Glomerular visceral epithelial cell (primary cell): ENCODE measurements around the gene SEC61G.

Experiments
- DNase-seq: peaks from one replicate; pipeline ENCODE4 v3.0.0-alpha.2; 2016; ENCODE audit errors: extremely low spot score

SEC61G gene

GRCh38 chr7:54758702-54759592, at the start of gene SEC61G:
Gene SEC61G, minus strand, starts transcription at chr7:54759211. Its CDS starts 1,623 bp downstream, at chr7:54757588.
- peak; percentile 97 for DNase-seq

GRCh38 chr7:54802841-54803240, 43.8 kb upstream of the SEC61G start:
- no peak for DNase-seq

DNA sequence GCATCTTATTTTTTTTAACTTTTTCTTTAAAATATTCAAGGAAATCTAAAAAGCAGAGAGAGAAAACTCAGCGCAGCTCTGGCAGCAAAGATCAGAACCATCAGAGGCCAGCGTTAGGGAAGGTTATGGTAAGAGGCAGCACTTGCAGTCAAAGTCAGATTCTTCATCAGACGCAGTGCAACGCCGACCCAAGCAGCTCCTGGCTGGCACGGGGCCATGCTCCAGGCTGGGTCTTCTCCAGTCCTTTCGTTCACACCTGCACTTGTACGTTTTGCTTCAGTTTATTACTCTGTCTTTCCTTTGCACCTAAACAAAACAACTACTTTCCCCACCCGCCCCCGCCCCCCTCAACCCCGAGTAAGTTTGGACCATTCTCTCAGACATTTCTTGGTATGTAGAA, 43.1 kb upstream of the SEC61G start:
- DNase-seq: no peak

DNA sequence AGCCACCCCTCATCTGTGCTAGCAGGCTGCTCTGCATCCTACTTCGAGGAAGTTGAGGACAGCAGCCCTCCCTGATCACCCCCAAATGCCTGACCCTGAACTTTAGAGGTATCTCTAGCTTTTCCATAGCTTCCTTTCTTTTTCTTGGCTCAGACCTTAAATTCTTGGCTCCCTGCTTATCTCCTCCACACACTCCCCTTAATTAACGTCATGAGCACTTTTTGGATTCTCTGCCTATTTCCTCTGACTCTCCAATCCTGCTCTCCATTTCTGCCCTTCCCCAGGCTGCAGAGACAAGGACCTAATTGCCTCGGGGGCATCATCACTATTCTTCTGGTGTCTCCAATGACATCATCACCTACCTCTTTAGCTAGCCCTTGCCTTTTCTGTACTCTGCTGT, 40.8 kb upstream of the SEC61G start:
- DNase-seq: no peak

- no peak for DNase-seq
These were observed 39.5 kb upstream of the SEC61G start for GRCh38 chr7:54798530-54798929.

DNA sequence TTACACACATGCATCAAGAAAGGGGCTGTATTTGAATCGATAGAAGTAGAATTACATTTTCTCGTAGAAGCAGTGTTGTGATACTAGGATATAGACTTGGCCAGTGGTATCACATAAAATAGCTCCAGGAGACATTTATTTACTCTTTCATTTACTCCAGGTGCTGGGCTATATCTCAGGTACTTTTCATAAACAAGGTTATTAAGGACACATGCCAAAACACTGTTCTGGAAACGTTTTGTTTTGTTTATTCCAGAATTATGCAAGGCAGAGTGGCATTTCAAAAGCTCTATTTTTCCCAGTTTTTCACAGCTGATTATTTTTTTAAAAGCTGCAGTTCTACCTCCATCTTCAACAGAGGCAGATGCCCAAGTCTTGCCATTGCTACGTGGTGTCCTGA, 37.8 kb upstream of the SEC61G start:
- DNase-seq: no peak

DNA sequence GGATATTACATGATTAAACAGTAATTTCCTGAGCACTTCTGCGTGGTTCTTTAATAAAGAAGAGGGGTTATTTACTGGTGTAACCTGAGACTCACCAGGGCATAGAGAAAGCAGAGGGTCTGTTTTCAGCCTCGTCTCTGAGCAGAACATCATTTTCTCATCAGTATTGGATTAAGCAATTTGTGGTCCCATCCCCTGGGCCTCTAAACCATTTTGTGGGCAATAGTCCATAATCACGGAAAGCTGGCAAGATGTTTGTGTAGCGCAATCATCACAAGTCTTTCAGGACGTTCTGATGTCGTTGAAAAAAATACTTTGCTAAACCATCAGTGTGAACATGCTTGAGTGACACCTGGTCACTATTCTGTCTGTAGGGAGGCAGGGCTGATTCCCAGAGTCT, 37.1 kb upstream of the SEC61G start:
- no peak for DNase-seq

- no peak for DNase-seq
These were observed 33.4 kb upstream of the SEC61G start for GRCh38 chr7:54792383-54792782.

DNA sequence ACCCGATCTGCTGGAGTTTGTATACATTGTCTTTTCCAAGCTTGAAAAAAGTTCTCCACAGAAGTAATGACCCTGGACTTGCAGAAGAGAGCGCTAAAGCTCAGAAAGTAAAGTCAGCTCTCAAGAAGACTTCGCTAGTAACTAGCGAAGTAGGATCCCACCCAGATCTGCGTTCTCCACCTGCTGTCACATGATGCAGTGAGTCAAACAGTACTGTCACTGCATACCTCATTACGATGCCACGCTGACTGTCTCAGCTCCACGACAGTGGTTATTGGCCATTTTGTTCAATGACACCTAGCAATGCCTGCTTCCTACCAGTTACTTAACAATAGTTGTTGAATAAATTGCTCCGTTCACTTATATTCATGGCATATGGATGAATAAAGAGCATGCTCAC, 29.7 kb upstream of the SEC61G start:
- peak; percentile 79 for DNase-seq

- DNase-seq: no peak
These were observed 26.2 kb upstream of the SEC61G start for GRCh38 chr7:54785261-54785660.

DNA sequence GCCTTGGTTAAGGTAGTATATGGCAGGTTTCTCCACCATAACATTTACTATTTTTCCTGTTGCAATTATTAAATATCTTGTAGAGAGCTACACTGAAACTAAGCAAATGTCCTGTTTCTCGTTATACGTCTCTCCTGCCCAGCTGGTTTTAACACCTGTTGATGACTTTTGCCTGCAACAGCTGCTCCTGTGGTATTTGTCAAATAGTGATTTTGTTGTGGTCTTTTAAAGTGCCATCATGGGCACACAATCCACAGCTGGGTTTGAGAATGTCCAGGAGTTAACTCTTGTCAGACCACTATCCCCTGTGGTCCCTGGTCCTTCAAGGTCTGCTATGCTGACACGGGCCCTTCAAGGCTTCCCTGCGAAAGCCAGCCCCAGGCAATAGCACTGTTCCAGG, 24.9 kb upstream of the SEC61G start:
- DNase-seq: no peak

- DNase-seq: no peak
These were observed 23.8 kb upstream of the SEC61G start for GRCh38 chr7:54782829-54783228.

GRCh38 chr7:54782314-54782713, 23.3 kb upstream of the SEC61G start:
- no peak for DNase-seq

DNA sequence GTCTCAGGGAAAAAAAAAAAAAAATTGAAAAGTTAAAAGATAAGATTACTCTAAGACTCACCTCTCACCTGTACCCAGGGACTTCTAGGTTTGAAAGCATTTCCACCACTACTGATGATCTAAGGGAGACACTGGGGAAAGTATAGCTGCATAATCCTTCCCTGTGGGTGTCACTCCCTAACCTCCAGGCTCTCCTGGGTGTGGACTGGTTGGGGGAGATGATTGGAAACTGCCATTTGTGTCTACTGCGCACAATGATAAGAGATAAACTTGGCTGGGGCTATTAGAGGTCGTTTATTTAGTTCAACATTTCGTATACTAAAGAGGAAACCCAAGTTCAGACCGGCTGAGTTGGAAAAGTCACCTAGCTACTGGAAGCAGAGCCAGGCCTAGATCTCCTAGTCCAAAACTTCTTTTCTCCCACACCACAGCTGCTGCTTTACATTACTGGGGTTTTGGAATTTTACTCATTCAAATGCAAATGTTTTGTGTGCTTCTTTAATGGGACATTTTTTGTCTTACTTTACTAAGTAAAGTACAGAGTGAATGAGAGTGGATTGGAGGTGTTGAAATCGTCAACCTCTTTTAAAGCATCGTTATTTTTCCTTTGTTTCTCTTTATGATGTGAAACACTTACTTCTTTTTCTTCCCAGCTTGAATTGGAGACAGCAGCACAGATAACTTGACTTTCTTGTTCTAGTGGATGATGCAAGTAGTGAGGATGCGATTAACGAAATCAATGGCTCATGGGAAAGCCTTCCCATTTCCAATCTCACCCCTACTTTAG, 22.3 kb upstream of the SEC61G start:
- no peak for DNase-seq

DNA sequence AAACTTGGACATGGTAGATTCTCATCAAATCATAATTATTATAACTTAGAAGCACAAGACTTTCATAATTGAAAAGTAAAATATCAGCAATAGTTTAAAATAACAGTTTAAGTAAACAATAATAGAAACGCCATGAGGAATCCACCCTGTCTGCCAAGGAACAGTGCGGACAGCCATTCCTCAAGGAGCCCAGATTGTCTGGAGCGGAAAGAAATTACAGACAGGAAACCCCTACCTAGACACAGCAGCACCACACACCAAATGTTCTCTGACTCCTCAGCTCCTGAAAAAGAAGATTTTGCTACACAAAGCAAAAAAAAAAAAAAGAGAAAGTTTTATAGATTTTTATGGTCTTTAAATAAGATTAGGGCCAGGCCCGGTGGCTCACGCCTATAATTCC, 21.5 kb upstream of the SEC61G start:
- DNase-seq: no peak

DNA sequence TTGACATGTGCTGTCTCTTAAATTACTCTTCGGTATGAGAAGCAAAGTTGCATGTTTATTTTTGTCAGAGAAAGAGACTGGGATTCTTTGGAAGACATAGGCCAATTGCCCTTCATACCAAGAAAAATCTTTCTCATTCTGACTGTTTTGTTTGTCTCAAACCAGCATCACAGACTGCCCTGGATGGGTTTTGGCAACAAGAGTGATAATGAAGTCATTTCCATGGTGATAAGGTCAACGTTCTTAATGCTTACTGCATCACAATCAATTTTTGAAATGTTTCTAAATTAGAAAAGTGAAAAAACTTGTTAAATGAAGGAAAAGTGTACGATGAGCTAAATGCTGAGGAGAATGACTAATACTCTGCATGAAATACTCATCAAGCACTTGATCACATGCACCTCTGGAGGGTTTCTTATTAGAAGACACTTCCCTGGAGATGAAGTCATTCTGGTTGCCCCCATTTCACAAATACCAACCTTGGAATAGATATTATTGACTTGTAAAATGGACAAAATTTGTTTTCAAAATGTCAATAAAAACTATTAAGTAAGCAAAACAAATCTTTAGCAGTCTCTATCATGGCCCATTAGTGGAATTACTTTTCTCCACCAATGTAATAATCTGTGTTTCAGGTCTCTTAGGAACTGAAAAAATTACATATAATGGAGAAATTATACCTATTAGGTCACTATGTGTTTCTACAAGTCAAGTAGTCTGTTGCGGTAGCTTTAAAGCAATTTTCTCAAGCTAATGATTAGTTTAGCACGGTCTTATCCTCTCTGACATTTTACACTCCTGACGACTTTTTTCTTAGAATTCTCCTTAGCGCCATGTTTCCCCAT, 19.9 kb upstream of the SEC61G start:
- DNase-seq: no peak

DNA sequence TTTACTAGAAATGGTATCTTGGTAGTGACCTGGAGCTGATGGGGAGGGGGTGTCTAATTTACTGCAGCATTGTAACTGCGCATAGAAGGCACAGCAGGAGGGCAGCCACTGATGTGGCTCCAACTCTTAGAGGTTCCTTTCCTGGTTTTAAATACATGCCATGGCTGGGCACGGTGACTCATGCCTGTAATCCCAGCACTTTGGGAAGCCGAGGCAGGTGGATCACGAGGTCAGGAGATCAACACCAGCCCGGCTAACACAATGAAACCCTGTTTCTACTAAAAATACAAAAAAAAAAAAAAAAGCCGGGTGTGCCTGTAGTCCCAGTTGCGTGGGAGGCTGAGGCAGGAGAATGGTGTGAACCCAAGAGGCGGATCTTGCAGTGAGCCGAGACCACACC, 19.2 kb upstream of the SEC61G start:
- DNase-seq: no peak

DNA sequence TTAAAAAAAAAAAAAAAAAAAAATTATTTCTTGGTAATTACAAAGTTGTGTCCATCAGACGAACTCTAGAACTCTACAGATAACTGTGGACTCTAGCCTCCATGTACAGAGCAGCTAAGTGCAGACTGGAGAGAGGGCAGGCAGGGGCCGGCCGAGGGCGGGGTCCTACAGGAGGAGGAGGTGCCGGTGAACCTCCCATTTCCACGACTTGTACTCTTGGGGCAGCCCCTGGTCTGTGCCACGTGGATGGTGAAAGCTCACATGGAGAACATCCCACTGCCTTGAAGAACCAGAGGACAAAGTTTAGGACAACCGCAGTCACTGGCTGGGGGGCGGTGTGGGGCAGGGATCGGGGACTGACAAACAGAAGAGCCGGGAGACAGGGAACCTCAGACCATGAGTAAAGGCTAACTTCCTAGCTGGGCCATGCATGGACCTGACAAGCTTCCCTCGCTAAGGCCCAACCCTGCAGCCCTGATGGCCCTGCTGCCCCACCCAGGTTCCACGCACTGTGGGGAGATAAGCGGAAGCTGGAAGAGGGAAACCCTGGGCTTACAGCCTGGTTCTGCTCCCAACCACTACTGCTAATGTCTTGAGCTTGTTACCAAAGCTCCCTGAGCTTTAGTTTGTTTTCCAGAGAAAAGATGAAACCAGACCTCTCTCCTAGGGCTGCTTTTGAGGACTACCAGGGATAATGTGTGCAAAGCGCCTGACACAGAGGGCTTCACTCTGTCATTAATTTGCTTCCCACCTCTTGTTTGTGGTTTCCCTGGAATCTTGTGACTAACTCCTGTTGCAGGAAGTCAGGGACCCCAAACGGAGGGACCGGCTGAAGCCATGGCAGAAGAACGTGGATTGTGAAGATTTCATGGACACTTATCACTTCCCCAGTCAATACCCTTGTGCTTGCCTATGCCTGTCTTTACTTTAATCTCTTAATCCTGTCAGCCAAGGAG, 16.1 kb upstream of the SEC61G start:
- DNase-seq: no peak

DNA sequence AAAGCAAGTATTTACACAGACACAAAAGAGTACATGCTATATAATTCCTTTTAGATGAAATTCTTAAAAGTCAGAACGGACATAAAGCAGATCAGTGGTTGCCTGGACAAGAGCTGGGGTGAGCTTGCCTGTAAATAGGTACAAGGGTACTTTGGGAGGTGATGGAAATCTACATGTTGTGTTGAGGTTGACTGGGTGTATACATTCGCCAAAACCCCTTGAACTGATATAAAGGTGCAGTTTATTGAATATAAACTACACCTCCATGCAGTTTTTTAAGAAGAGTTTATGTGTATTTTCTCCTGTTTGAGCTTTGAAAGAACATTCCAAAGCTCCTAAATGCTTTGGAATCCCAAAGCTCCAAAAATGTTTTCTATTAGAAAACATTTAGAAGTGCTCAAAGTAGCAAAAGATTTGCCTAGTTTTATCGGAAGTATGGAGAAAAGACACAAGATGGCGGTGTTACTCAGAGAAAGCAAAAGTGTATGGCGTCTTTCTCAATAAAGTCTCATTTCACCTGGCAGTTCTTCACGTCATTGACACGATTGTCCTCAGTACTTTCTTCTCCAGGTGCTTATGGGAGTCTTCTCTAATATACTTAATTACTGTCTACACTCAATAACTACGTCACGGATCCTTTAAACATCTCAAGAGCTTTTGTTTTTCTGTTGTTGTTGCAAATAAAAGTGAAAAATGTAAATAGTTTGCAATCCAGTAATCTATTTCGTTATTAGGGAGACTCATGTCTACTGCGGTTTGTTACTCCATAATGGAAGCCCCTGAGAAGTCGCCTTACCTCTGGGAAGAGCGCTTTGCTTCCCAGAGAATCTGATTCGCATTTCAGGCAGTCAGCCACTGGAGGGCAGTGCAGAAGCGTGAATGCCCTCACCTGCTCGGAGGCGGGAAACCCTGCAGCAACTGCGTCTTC, 14.7 kb upstream of the SEC61G start:
- peak; percentile 84 for DNase-seq

GRCh38 chr7:54769203-54769602, 10.2 kb upstream of the SEC61G start:
- DNase-seq: no peak
